ENCODE measurements around the gene HHEX.
A peak's percentile ranks its signal among the peaks of the same experiment; 100 is the strongest.

Gene HHEX

DNA sequence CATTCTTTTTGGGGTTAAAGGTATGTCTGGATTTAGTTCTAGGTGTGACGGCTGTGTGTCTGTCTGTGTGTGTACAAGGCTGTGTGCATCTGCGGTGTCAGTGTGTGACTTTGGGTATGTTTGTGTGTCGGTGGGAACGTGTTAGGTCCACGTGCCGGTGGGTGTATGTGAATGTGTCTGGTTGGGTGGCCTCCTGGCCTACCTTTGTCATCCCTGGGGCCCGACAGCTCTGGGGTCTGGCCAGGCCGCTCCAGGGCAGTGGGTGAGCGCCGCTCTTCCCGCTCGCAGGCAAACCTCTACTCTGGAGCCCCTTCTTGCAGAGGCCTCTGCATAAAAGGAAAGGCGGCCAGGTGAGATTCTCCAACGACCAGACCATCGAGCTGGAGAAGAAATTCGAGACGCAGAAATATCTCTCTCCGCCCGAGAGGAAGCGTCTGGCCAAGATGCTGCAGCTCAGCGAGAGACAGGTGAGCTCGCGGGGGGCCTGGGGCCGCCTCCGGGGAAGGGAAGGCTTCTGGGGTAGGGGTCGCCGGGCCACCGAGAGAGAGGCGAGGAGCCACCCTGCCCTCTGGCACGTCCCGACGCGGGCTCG is 2.4 kb downstream of the HHEX start:
- Histone ChIP-seq H3K4me1 (ENCODE audit: control insufficient read depth, insufficient read depth, low read length, poor library complexity, severe bottlenecking) (peaks cover 24% of the 10 kb centered on the region), H3K27me3 (replicated peaks; ENCODE audit: control insufficient read depth, insufficient read depth, low read length, poor library complexity, severe bottlenecking) (peaks cover 31% of the 10 kb centered on the region), H3K4me3 (ENCODE audit: insufficient read depth, low read depth, low read length, poor library complexity, severe bottlenecking) (no peak overlapping the region), H3K36me3 (ENCODE audit: control insufficient read depth, insufficient read depth, low read length) (no peaks in the 10 kb centered on the region), H3K9me3 (ENCODE audit: control insufficient read depth, low read length) (no peaks in the 10 kb centered on the region), H3K27ac (ENCODE audit: insufficient read depth, low read length, poor library complexity, severe bottlenecking) (no peak overlapping the region)
- DNase-seq, result no peak

DNA sequence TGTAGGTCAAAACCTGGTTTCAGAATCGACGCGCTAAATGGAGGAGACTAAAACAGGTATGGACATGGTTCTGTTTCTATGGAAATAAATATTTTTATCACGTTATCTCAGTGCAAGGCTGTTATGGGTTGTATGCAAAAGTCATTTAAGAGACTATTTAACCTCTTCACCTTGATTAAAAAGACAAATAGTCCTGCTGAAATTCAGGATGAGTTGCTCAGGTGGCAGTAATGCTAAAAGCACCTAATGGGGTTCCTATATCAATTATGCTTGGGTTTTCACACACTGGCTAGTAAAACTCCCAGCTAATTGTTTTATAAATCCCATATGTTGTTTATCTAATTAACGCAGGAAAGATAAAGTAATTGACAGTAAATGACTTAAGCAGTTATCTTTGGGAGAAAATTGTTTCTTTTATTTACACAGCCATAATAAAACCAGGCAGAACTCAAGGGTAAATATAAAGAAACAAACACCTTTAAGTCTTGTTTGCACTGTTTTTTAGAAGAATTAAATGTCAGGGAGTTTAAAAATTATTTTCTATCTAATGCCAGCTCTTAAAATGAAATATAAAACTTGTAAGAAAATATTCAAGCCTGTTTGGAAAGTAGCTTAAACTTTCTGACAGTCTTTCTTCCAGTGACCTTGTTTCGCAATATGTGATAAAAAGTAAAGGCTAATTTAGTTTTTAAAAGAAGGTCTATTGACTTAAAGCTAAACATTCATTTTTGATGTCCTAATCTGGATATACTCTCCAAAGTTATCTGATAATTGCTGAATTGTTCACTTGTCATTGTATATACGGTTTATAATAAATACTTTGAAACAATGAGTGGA is 3.2 kb downstream of the HHEX start:
- H3K36me3 ChIP-seq (ENCODE audit: control insufficient read depth, insufficient read depth, low read length), result no peaks in the 10 kb centered on the region
- H3K9me3 ChIP-seq (ENCODE audit: control insufficient read depth, low read length), result no peaks in the 10 kb centered on the region
- peaks cover 26% of the 10 kb centered on the region for H3K4me1 ChIP-seq (ENCODE audit: control insufficient read depth, insufficient read depth, low read length, poor library complexity, severe bottlenecking)
- DNase-seq, result no peak
- H3K4me3 ChIP-seq (ENCODE audit: insufficient read depth, low read depth, low read length, poor library complexity, severe bottlenecking), result no peak overlapping the region
- peaks cover 31% of the 10 kb centered on the region for H3K27me3 ChIP-seq (replicated peaks; ENCODE audit: control insufficient read depth, insufficient read depth, low read length, poor library complexity, severe bottlenecking)
- H3K27ac ChIP-seq (ENCODE audit: insufficient read depth, low read length, poor library complexity, severe bottlenecking), result no peak overlapping the region

DNA sequence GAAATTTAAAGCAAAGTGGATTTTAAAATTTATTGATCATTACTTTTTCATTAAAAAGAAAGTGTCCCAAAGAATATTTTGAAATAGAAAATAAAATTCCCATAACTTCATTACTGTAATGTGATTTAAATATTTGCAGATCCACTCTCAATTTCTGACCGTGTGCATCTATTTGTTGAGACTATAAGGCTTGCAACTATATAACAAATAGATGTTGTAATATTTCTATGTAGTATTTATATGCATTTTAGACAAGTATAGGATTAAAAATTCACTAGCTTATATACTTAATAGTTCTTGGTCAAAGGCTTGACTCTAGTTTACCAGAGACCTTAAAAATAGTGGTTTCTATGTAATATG is 3.8 kb downstream of the HHEX start:
- Histone ChIP-seq H3K27ac (ENCODE audit: insufficient read depth, low read length, poor library complexity, severe bottlenecking) (no peak overlapping the region), H3K4me1 (ENCODE audit: control insufficient read depth, insufficient read depth, low read length, poor library complexity, severe bottlenecking) (peaks cover 28% of the 10 kb centered on the region), H3K4me3 (ENCODE audit: insufficient read depth, low read depth, low read length, poor library complexity, severe bottlenecking) (no peak overlapping the region), H3K27me3 (replicated peaks; ENCODE audit: control insufficient read depth, insufficient read depth, low read length, poor library complexity, severe bottlenecking) (peaks cover 30% of the 10 kb centered on the region), H3K36me3 (ENCODE audit: control insufficient read depth, insufficient read depth, low read length) (no peaks in the 10 kb centered on the region), H3K9me3 (ENCODE audit: control insufficient read depth, low read length) (no peaks in the 10 kb centered on the region)
- no peak for DNase-seq

DNA sequence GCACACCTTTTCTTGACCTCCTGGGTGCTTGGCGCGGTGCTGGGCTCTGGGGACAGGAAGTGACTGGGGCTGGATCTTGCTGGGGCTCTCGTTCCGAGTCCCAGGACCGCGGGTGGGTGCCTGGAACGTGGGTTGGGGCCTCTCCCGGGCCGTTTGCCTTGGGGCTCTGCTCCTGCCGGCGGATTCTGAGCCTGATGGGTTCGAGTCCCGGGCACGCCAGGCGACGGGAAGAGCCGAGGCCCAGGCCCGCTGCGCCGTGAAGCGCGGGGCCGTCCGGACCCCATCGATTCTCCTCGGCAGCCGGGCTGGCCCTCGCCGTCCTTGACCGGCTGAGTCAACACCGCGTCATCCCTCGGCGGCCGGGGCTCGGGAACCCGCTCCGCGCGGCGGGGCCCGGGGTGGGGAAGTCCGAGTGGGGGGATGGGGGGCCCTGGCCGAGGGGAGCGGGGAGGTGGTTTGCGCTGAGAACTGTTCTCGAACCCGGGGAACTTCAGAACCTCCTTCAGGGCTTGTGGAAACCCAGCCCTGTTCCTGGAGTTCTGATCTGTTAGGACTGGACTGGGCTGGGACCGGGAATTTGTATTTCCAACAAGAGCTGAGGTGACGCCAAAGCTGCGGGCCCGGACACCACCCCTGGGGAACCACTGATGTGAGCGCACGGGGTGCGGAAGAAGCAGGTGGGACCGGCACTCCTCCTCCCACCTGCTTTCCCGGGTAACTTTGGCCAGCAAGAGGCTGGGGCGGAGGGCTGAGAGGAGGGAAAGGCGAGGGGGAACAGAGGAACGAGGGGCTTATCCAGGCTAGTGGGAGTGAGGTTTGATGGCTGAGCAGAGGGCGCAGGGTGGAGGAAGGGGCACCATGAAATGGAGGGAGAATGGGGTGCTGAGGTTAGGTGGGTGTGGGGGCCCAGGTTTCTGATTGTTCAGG is 6.2 kb downstream of the HHEX start:
- no peaks in the 10 kb centered on the region for H3K36me3 ChIP-seq (ENCODE audit: control insufficient read depth, insufficient read depth, low read length)
- H3K4me1 ChIP-seq (ENCODE audit: control insufficient read depth, insufficient read depth, low read length, poor library complexity, severe bottlenecking), result peaks cover 28% of the 10 kb centered on the region
- no peak overlapping the region for H3K4me3 ChIP-seq (ENCODE audit: insufficient read depth, low read depth, low read length, poor library complexity, severe bottlenecking)
- H3K9me3 ChIP-seq (ENCODE audit: control insufficient read depth, low read length), result no peaks in the 10 kb centered on the region
- DNase-seq, result no peak
- H3K27ac ChIP-seq (ENCODE audit: insufficient read depth, low read length, poor library complexity, severe bottlenecking), result no peak overlapping the region
- peaks cover 23% of the 10 kb centered on the region for H3K27me3 ChIP-seq (replicated peaks; ENCODE audit: control insufficient read depth, insufficient read depth, low read length, poor library complexity, severe bottlenecking)

DNA sequence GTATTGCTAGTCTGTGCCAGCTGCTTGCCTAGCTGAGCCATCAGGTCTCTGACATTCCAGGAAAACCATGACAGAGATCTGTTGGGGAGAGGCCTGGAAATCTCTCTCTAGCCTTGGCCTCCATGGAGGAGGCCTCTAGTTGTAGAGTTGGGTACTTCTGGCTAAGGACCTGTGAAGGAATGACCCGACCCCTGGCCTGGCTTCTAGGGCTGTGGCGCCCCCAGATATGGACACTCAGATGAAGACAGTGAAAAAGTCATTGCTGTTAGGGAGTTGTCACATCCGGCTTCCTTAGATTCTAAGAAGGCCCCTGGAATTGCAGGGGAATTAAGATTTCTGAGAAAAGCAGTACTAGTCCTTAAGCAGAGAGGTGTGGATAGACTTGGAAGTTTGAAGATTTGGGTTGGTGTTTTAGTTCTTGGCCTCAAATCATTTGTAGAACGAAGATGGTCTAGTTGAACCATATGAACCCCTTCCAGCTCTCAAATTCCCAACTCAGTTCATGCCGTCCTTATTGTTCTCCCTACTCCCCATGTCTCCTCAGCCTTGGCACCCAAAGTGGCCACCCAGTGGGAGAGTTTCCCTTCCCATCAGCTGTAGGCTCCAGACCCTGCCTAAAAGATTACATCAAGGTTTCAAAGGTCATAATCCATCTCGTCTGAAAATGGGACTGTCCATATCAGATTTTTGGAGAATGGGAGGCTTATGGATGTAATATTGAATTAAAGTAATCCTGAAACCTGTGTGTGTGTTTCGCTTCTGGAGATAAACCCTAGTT is 7.0 kb downstream of the HHEX start:
- Histone ChIP-seq H3K27ac (ENCODE audit: insufficient read depth, low read length, poor library complexity, severe bottlenecking) (no peak overlapping the region), H3K9me3 (ENCODE audit: control insufficient read depth, low read length) (no peaks in the 10 kb centered on the region), H3K27me3 (replicated peaks; ENCODE audit: control insufficient read depth, insufficient read depth, low read length, poor library complexity, severe bottlenecking) (peaks cover 27% of the 10 kb centered on the region), H3K4me3 (ENCODE audit: insufficient read depth, low read depth, low read length, poor library complexity, severe bottlenecking) (no peak overlapping the region), H3K4me1 (ENCODE audit: control insufficient read depth, insufficient read depth, low read length, poor library complexity, severe bottlenecking) (peaks cover 21% of the 10 kb centered on the region), H3K36me3 (ENCODE audit: control insufficient read depth, insufficient read depth, low read length) (no peaks in the 10 kb centered on the region)
- DNase-seq, result no peak

DNA sequence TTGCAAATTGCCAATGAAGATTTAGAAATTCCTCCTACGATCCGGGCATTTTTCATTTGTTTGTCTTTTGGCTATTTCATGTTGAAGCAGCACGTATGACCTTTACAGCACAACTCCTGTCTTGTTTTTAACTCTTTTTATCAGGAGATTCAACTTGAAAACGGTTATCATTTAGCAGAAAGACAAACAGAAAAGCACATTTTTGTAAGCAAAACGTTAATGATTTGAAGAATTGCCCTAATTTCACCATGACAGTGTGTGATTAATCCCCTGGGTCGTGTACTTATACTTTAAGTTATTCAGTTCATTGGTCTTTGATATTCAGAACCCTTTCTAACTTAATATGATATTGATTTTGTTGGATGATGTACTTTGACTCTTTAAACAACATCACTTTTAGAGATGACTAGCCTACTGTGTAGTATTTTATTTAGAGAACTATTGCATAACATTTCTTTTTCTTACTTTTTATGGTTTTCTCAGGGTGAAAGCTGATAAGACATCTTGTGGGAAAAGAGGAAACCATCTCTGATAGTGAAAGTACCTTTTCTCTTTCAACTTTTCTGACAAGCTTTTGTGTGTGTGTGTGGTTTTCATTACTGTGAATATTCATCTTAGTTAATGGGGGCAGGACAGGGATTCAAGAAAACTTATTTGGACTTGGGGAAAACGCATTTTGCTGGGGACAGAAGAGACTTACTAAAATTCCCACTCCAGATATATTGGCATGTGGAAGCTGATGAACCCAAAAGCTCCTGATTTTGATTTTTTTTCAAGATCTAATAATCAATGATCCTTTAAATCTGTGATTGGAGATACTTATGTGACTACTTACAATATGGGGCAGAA is 8.1 kb downstream of the HHEX start:
- no peak overlapping the region for H3K27ac ChIP-seq (ENCODE audit: insufficient read depth, low read length, poor library complexity, severe bottlenecking)
- peaks cover 16% of the 10 kb centered on the region for H3K4me1 ChIP-seq (ENCODE audit: control insufficient read depth, insufficient read depth, low read length, poor library complexity, severe bottlenecking)
- no peak overlapping the region for H3K4me3 ChIP-seq (ENCODE audit: insufficient read depth, low read depth, low read length, poor library complexity, severe bottlenecking)
- H3K9me3 ChIP-seq (ENCODE audit: control insufficient read depth, low read length), result no peaks in the 10 kb centered on the region
- no peaks in the 10 kb centered on the region for H3K36me3 ChIP-seq (ENCODE audit: control insufficient read depth, insufficient read depth, low read length)
- DNase-seq, result no peak
- H3K27me3 ChIP-seq (replicated peaks; ENCODE audit: control insufficient read depth, insufficient read depth, low read length, poor library complexity, severe bottlenecking), result peaks cover 29% of the 10 kb centered on the region

DNA sequence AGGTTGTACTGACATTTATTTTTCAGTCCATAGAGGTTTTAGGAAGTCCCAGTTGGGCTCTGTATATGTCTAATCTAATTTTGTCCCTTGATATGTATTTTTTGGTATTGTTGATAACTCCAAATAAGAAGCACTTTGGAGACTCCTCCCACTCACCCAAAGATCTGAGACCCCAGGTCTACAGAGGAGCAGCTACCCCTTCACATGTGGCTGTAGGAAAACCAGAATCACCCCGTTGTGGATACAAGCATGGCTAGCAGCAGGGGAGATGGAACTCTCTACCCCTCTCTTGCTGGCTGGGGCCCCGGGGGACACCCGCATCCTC is 9.4 kb downstream of the HHEX start:
- no peak overlapping the region for H3K27ac ChIP-seq (ENCODE audit: insufficient read depth, low read length, poor library complexity, severe bottlenecking)
- H3K4me1 ChIP-seq (ENCODE audit: control insufficient read depth, insufficient read depth, low read length, poor library complexity, severe bottlenecking), result peaks cover 16% of the 10 kb centered on the region
- peak overlapping the region; percentile 33 for H3K4me3 ChIP-seq (ENCODE audit: insufficient read depth, low read depth, low read length, poor library complexity, severe bottlenecking)
- H3K36me3 ChIP-seq (ENCODE audit: control insufficient read depth, insufficient read depth, low read length), result no peaks in the 10 kb centered on the region
- no peak for DNase-seq
- no peaks in the 10 kb centered on the region for H3K9me3 ChIP-seq (ENCODE audit: control insufficient read depth, low read length)
- peaks cover 24% of the 10 kb centered on the region for H3K27me3 ChIP-seq (replicated peaks; ENCODE audit: control insufficient read depth, insufficient read depth, low read length, poor library complexity, severe bottlenecking)

DNA sequence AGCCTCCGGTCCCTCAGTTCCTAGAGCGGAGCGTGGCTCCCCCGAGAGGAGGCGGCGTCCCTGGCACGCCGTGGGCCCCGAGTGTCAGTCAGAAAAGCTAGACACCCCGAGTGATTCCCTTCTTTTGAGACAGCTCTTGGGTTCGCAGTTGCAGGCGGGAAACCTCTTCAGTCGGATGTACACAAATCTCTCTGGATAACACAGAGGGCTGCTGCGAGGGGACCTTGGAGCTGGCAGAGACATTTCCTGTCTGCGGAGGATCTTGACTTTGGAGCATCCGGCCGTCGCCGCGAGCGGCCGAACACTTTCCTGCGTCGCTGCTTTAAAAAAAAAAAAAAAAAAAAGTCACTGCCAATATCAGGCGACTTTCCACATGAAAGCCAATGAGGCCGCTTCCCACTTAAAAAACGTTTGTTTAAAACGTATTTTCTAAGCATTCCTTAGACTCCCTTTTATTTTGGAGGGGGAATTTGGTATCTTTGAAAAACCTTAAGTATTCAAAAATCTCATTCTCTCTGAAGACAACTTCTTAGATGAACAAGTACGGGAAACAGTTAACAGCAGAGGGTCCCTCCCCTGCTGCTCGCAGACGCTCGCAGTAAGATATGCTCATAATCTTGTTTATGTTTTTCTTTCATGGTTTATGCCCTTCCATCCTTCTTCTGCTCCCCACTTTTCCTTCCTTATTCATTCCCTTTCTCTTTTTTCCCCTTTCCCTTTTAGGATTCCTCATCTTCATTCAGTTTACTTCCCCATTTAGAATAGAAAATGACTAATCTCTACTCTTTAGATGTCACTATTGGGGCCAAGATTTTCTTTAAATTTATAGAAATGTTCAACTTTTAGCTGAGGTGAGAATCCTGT is 10.0 kb downstream of the HHEX start:
- peaks cover 24% of the 10 kb centered on the region for H3K27me3 ChIP-seq (replicated peaks; ENCODE audit: control insufficient read depth, insufficient read depth, low read length, poor library complexity, severe bottlenecking)
- peaks cover 16% of the 10 kb centered on the region for H3K4me1 ChIP-seq (ENCODE audit: control insufficient read depth, insufficient read depth, low read length, poor library complexity, severe bottlenecking)
- peak overlapping the region; percentile 33 for H3K4me3 ChIP-seq (ENCODE audit: insufficient read depth, low read depth, low read length, poor library complexity, severe bottlenecking)
- H3K27ac ChIP-seq (ENCODE audit: insufficient read depth, low read length, poor library complexity, severe bottlenecking), result no peak overlapping the region
- no peaks in the 10 kb centered on the region for H3K9me3 ChIP-seq (ENCODE audit: control insufficient read depth, low read length)
- H3K36me3 ChIP-seq (ENCODE audit: control insufficient read depth, insufficient read depth, low read length), result no peaks in the 10 kb centered on the region
- no peak for DNase-seq

Data from effector memory CD4-positive, alpha-beta T cell (primary cell).